Measurements from ENCODE around the gene CTXN3.

DNA sequence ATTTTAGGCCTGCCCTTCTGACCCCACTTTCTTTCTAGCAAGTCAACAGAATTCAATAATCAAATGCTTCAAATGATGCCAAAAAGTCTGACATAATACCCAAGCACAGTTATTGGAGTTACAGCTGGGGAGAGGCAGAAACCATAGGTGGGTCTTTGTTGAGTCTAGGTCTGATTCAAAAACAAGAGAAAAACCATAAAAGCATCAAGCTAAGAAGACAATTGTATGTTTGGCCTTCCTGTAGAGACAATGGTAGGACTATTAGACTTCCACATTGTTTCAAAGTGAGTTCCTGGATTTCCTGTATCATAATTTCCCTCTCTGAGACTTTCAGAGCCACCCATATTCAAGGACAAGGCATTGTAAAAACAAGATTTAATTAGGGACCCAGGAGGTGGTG lies 37.5 kb downstream of the CTXN3 start:
- TF ChIP-seq, protein P1, sequence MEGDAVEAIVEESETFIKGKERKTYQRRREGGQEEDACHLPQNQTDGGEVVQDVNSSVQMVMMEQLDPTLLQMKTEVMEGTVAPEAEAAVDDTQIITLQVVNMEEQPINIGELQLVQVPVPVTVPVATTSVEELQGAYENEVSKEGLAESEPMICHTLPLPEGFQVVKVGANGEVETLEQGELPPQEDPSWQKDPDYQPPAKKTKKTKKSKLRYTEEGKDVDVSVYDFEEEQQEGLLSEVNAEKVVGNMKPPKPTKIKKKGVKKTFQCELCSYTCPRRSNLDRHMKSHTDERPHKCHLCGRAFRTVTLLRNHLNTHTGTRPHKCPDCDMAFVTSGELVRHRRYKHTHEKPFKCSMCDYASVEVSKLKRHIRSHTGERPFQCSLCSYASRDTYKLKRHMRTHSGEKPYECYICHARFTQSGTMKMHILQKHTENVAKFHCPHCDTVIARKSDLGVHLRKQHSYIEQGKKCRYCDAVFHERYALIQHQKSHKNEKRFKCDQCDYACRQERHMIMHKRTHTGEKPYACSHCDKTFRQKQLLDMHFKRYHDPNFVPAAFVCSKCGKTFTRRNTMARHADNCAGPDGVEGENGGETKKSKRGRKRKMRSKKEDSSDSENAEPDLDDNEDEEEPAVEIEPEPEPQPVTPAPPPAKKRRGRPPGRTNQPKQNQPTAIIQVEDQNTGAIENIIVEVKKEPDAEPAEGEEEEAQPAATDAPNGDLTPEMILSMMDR (optimal IDR thresholded peaks at IDR 0.05 in 1 of 3, IDR thresholded peaks at IDR 0.05 in 1 of 3, conservative IDR thresholded peaks at IDR 0.05 in 1 of 3; ENCODE audit: extremely low read depth in 1 of 3, insufficient read depth in 2 of 3, low read length in 3 of 3), result no peak
- no peak for TF ChIP-seq EZH2 (IDR thresholded peaks at IDR 0.05; ENCODE audit: low read length)
